Islet of Langerhans (tissue), 1 donor: ENCODE data around the gene INPP4B.
A peak's percentile ranks its signal among the peaks of the same experiment; 100 is the strongest.

ENCODE experiments used
- FAIRE-seq: peaks from one replicate; lab custom pipeline; 2011; peaks lifted over from hg19 to GRCh38; lab: Jason Lieb, UNC

The INPP4B gene

GRCh38 chr4:142463206-142463605 lies 382.9 kb downstream of the INPP4B start:
- no peak for FAIRE-seq

GRCh38 chr4:142452161-142452855 lies 393.8 kb downstream of the INPP4B start:
- FAIRE-seq = no peak

GRCh38 chr4:142449771-142450373 lies 396.2 kb downstream of the INPP4B start:
- FAIRE-seq = no peak

- FAIRE-seq = no peak
Observed at GRCh38 chr4:142447009-142447408, 399.1 kb downstream of the INPP4B start.

- FAIRE-seq = no peak
Observed at GRCh38 chr4:142443469-142443868, 402.6 kb downstream of the INPP4B start.

- FAIRE-seq = no peak
Observed at GRCh38 chr4:142440093-142440492, 406.0 kb downstream of the INPP4B start.

- FAIRE-seq = no peak
Observed at GRCh38 chr4:142435599-142436235, 410.4 kb downstream of the INPP4B start.

GRCh38 chr4:142434519-142435224 lies 411.4 kb downstream of the INPP4B start:
- no peak for FAIRE-seq

- FAIRE-seq = no peak
Observed at GRCh38 chr4:142428715-142429114, 417.4 kb downstream of the INPP4B start.

- no peak for FAIRE-seq
Observed at GRCh38 chr4:142427456-142427855, 418.6 kb downstream of the INPP4B start.

- FAIRE-seq = no peak
Observed at GRCh38 chr4:142423861-142424260, 422.2 kb downstream of the INPP4B start.

GRCh38 chr4:142420311-142421095 lies 425.6 kb downstream of the INPP4B start:
- no peak for FAIRE-seq

- FAIRE-seq = no peak
Observed at GRCh38 chr4:142419712-142420111, 426.4 kb downstream of the INPP4B start.

- FAIRE-seq = no peak
Observed at GRCh38 chr4:142418697-142419096, 427.4 kb downstream of the INPP4B start.

GRCh38 chr4:142416711-142417275 lies 429.3 kb downstream of the INPP4B start:
- FAIRE-seq = no peak

- no peak for FAIRE-seq
Observed at GRCh38 chr4:142416121-142416520, 430.0 kb downstream of the INPP4B start.

GRCh38 chr4:142414366-142414990 lies 431.6 kb downstream of the INPP4B start:
- FAIRE-seq = no peak

GRCh38 chr4:142413485-142413884 lies 432.6 kb downstream of the INPP4B start:
- FAIRE-seq = no peak

GRCh38 chr4:142411993-142412392 lies 434.1 kb downstream of the INPP4B start:
- FAIRE-seq = no peak

GRCh38 chr4:142408003-142408441 lies 438.1 kb downstream of the INPP4B start:
- peak; percentile 21 for FAIRE-seq

GRCh38 chr4:142407596-142407995 lies 438.5 kb downstream of the INPP4B start:
- FAIRE-seq = no peak
